ENCODE data around the gene RAB9B. TPM values are rescaled to one million over a fixed set of nuclear protein-coding genes. Genes with fewer than 3 reads are reported as not detected.

Gene RAB9B
- total RNA-seq, 1 experiment from 2014 or later = 0.22 TPM

GRCh38 chrX:103783971-103784370, 48.1 kb downstream of the RAB9B start:
- DNase-seq (ENCODE audit: low spot score) (no peak), ATAC-seq (no peak)
- Mint-ChIP-seq H3K27me3 (ENCODE audit: low read depth) (no peaks in the 10 kb centered on the region), H3K4me1 (no peaks in the 10 kb centered on the region), H3K4me3 (no peak overlapping the region), H3K9me3 (no peaks in the 10 kb centered on the region), H3K36me3 (peaks cover 23% of the 10 kb centered on the region), H3K27ac (no peak overlapping the region)
- TF ChIP-seq PRRX2 (CRISPR knock-in tag; IDR thresholded peaks at IDR 0.05) (no peak), ZBTB21 (CRISPR knock-in tag; IDR thresholded peaks at IDR 0.05; ENCODE audit: borderline replicate concordance) (no peak), SMAD4 (CRISPR knock-in tag; IDR thresholded peaks at IDR 0.05) (no peak), TP53 (CRISPR knock-in tag; IDR thresholded peaks at IDR 0.05) (no peak)
- TF ChIP-seq, protein P1, sequence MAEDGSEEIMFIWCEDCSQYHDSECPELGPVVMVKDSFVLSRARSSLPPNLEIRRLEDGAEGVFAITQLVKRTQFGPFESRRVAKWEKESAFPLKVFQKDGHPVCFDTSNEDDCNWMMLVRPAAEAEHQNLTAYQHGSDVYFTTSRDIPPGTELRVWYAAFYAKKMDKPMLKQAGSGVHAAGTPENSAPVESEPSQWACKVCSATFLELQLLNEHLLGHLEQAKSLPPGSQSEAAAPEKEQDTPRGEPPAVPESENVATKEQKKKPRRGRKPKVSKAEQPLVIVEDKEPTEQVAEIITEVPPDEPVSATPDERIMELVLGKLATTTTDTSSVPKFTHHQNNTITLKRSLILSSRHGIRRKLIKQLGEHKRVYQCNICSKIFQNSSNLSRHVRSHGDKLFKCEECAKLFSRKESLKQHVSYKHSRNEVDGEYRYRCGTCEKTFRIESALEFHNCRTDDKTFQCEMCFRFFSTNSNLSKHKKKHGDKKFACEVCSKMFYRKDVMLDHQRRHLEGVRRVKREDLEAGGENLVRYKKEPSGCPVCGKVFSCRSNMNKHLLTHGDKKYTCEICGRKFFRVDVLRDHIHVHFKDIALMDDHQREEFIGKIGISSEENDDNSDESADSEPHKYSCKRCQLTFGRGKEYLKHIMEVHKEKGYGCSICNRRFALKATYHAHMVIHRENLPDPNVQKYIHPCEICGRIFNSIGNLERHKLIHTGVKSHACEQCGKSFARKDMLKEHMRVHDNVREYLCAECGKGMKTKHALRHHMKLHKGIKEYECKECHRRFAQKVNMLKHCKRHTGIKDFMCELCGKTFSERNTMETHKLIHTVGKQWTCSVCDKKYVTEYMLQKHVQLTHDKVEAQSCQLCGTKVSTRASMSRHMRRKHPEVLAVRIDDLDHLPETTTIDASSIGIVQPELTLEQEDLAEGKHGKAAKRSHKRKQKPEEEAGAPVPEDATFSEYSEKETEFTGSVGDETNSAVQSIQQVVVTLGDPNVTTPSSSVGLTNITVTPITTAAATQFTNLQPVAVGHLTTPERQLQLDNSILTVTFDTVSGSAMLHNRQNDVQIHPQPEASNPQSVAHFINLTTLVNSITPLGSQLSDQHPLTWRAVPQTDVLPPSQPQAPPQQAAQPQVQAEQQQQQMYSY (CRISPR knock-in tag; IDR thresholded peaks at IDR 0.05) = no peak
- CTCF ChIA-PET = no interaction called here
- POLR2A ChIA-PET = no interaction called here

- H3K4me1 Mint-ChIP-seq = no peaks in the 10 kb centered on the region
- H3K4me3 Mint-ChIP-seq = no peak overlapping the region
- no peak for ATAC-seq
- no peaks in the 10 kb centered on the region for H3K9me3 Mint-ChIP-seq
- peaks cover 24% of the 10 kb centered on the region for H3K36me3 Mint-ChIP-seq
- POLR2A ChIA-PET = no interaction called here
- TF ChIP-seq TEAD1 (CRISPR knock-in tag; IDR thresholded peaks at IDR 0.05) (no peak), ESRRA (CRISPR knock-in tag; IDR thresholded peaks at IDR 0.05; ENCODE audit: borderline replicate concordance) (no peak), ELF4 (CRISPR knock-in tag; IDR thresholded peaks at IDR 0.05; ENCODE audit: low read depth) (no peak)
- CTCF ChIA-PET = no interaction called here
- no peak overlapping the region for H3K27ac Mint-ChIP-seq
- no peaks in the 10 kb centered on the region for H3K27me3 Mint-ChIP-seq (ENCODE audit: low read depth)
- no peak for DNase-seq (ENCODE audit: low spot score)
Measured at GRCh38 chrX:103783196-103783595, 48.9 kb downstream of the RAB9B start.

DNA sequence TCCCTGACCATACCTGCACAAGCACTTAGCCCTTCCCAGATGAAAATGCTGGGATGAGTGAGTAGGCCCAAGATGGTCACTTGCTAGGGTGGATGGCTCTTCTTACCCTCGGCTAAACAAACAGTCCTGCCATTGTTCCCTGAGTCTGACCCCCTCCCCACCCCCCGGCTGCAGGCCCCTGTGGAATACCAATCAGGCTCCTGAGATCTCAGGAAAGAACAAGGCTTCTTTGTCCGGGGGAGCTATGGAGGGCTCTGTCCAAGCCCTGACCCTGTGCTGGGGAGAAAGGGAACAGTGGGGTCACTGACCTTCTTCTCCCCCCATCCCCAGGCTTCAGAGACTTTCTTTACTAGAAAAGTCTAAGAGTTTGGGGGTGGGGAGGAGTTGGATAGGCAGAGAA, 49.4 kb downstream of the RAB9B start:
- Mint-ChIP-seq H3K4me3 (no peak overlapping the region), H3K27ac (no peak overlapping the region), H3K27me3 (ENCODE audit: low read depth) (no peaks in the 10 kb centered on the region), H3K36me3 (peaks cover 27% of the 10 kb centered on the region), H3K4me1 (no peaks in the 10 kb centered on the region), H3K9me3 (no peaks in the 10 kb centered on the region)
- ATAC-seq = no peak
- ChIA-PET CTCF (no interaction called here), POLR2A (no interaction called here)
- DNase-seq (ENCODE audit: low spot score) = no peak
- TF ChIP-seq, protein P2, sequence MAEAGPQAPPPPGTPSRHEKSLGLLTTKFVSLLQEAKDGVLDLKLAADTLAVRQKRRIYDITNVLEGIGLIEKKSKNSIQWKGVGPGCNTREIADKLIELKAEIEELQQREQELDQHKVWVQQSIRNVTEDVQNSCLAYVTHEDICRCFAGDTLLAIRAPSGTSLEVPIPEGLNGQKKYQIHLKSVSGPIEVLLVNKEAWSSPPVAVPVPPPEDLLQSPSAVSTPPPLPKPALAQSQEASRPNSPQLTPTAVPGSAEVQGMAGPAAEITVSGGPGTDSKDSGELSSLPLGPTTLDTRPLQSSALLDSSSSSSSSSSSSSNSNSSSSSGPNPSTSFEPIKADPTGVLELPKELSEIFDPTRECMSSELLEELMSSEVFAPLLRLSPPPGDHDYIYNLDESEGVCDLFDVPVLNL (CRISPR knock-in tag; IDR thresholded peaks at IDR 0.05; ENCODE audit: borderline replicate concordance, low read depth) = no peak
- no peak for TF ChIP-seq USF2 (CRISPR knock-in tag; IDR thresholded peaks at IDR 0.05)
- TF ChIP-seq ZNF671 (CRISPR knock-in tag; IDR thresholded peaks at IDR 0.05) = no peak
- TF ChIP-seq, protein P3, sequence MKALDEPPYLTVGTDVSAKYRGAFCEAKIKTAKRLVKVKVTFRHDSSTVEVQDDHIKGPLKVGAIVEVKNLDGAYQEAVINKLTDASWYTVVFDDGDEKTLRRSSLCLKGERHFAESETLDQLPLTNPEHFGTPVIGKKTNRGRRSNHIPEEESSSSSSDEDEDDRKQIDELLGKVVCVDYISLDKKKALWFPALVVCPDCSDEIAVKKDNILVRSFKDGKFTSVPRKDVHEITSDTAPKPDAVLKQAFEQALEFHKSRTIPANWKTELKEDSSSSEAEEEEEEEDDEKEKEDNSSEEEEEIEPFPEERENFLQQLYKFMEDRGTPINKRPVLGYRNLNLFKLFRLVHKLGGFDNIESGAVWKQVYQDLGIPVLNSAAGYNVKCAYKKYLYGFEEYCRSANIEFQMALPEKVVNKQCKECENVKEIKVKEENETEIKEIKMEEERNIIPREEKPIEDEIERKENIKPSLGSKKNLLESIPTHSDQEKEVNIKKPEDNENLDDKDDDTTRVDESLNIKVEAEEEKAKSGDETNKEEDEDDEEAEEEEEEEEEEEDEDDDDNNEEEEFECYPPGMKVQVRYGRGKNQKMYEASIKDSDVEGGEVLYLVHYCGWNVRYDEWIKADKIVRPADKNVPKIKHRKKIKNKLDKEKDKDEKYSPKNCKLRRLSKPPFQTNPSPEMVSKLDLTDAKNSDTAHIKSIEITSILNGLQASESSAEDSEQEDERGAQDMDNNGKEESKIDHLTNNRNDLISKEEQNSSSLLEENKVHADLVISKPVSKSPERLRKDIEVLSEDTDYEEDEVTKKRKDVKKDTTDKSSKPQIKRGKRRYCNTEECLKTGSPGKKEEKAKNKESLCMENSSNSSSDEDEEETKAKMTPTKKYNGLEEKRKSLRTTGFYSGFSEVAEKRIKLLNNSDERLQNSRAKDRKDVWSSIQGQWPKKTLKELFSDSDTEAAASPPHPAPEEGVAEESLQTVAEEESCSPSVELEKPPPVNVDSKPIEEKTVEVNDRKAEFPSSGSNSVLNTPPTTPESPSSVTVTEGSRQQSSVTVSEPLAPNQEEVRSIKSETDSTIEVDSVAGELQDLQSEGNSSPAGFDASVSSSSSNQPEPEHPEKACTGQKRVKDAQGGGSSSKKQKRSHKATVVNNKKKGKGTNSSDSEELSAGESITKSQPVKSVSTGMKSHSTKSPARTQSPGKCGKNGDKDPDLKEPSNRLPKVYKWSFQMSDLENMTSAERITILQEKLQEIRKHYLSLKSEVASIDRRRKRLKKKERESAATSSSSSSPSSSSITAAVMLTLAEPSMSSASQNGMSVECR (CRISPR knock-in tag; IDR thresholded peaks at IDR 0.05; ENCODE audit: borderline replicate concordance) = no peak
- TF ChIP-seq NR2C2 (CRISPR knock-in tag; IDR thresholded peaks at IDR 0.05) = no peak
- no peak for TF ChIP-seq GABPB1 (CRISPR knock-in tag; IDR thresholded peaks at IDR 0.05)
- TF ChIP-seq, protein P1 (CRISPR knock-in tag; IDR thresholded peaks at IDR 0.05) = no peak
- TF ChIP-seq NR1H2 (CRISPR knock-in tag; IDR thresholded peaks at IDR 0.05) = no peak
- TF ChIP-seq JAZF1 (CRISPR knock-in tag; IDR thresholded peaks at IDR 0.05) = no peak
- TF ChIP-seq ZNF317 (CRISPR knock-in tag; IDR thresholded peaks at IDR 0.05; ENCODE audit: borderline replicate concordance, low read depth) = no peak
- TF ChIP-seq, protein P4, sequence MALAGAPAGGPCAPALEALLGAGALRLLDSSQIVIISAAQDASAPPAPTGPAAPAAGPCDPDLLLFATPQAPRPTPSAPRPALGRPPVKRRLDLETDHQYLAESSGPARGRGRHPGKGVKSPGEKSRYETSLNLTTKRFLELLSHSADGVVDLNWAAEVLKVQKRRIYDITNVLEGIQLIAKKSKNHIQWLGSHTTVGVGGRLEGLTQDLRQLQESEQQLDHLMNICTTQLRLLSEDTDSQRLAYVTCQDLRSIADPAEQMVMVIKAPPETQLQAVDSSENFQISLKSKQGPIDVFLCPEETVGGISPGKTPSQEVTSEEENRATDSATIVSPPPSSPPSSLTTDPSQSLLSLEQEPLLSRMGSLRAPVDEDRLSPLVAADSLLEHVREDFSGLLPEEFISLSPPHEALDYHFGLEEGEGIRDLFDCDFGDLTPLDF (CRISPR knock-in tag; IDR thresholded peaks at IDR 0.05) = no peak

Measured in WTC11 (cell line).